SK-N-SH treated with all-trans-retinoic acid at 6 μM for 48 hours (cell line): ENCODE results near the gene TRIM68.

ENCODE experiments used
- ATAC-seq: fragments of 200-7000 bp; cut with Tn5 transposase; 3 replicates; pipeline ENCODE4 v1.9.1; 2020; ENCODE audit warnings: mild to moderate bottlenecking, moderate library complexity
- ARNTL ChIP-seq: fragments of 450-650 bp; formaldehyde crosslinking; IDR thresholded peaks from 2 replicates; pipeline ENCODE4 v1.5.0; 2020; ENCODE audit warnings: low read depth, mild to moderate bottlenecking, moderate library complexity, borderline replicate concordance
- BACH2 ChIP-seq: fragments of 250-450 bp; sonication (Bioruptor Pico); IDR thresholded peaks from 2 replicates; pipeline ENCODE4 v1.9.0; 2021; ENCODE audit warnings: mild to moderate bottlenecking, borderline replicate concordance
- CREB5 ChIP-seq: fragments of 250-450 bp; sonication (Bioruptor Pico); IDR thresholded peaks from 2 replicates; pipeline ENCODE4 v1.5.1; 2020; ENCODE audit warnings: low read depth, mild to moderate bottlenecking, moderate library complexity
- CSDC2 ChIP-seq: fragments of 250-450 bp; sonication (Bioruptor Pico); IDR thresholded peaks from 2 replicates; pipeline ENCODE4 v1.5.0; 2020; ENCODE audit warnings: mild to moderate bottlenecking, moderate library complexity
- CSRNP3 ChIP-seq: fragments of 250-450 bp; sonication (Bioruptor Pico); IDR thresholded peaks from 2 replicates; pipeline ENCODE4 v1.5.1; 2021; ENCODE audit warnings: mild to moderate bottlenecking, moderate library complexity
- GLIS3 ChIP-seq: fragments of 250-450 bp; sonication (Bioruptor Pico); IDR thresholded peaks from 2 replicates; pipeline ENCODE4 v1.5.0; 2020; ENCODE audit warnings: mild to moderate bottlenecking, moderate library complexity
- ISL1 ChIP-seq: fragments of 250-450 bp; sonication (Bioruptor Pico); IDR thresholded peaks from 2 replicates; pipeline ENCODE4 v2.1.2; 2022; ENCODE audit warnings: mild to moderate bottlenecking, moderate library complexity
- OSR1 ChIP-seq: fragments of 250-450 bp; sonication (Bioruptor Pico); IDR thresholded peaks from 2 replicates; pipeline ENCODE4 v1.8.0; 2022; ENCODE audit warnings: moderate library complexity, mild to moderate bottlenecking, inconsistent platforms
- PATZ1 ChIP-seq: fragments of 250-450 bp; sonication (Bioruptor Pico); IDR thresholded peaks from 2 replicates; pipeline ENCODE4 v1.8.0; 2020; ENCODE audit warnings: mild to moderate bottlenecking, moderate library complexity, borderline replicate concordance
- POU6F1 ChIP-seq: fragments of 250-450 bp; sonication (Bioruptor Pico); IDR thresholded peaks from 2 replicates; pipeline ENCODE4 v1.8.0; 2021; ENCODE audit warnings: low read depth, mild to moderate bottlenecking, moderate library complexity, borderline replicate concordance
- PPARA ChIP-seq: fragments of 250-450 bp; sonication (Bioruptor Pico); IDR thresholded peaks from 2 replicates; pipeline ENCODE4 v1.5.0; 2020; ENCODE audit warnings: mild to moderate bottlenecking, borderline replicate concordance
- RARB ChIP-seq: fragments of 250-450 bp; sonication (Bioruptor Pico); IDR thresholded peaks from 2 replicates; pipeline ENCODE4 v1.8.0; 2021; ENCODE audit warnings: mild to moderate bottlenecking, moderate library complexity
- SNAI2 ChIP-seq: fragments of 250-450 bp; sonication (Bioruptor Pico); IDR thresholded peaks from 2 replicates; pipeline ENCODE4 v1.5.0; 2020; ENCODE audit warnings: mild to moderate bottlenecking, moderate library complexity
- TCF4 ChIP-seq: fragments of 250-450 bp; sonication (Bioruptor Pico); IDR thresholded peaks from 2 replicates; pipeline ENCODE4 v1.8.0; 2021; ENCODE audit warnings: mild to moderate bottlenecking, moderate library complexity, borderline replicate concordance
- TOX ChIP-seq: fragments of 250-450 bp; sonication (Bioruptor Pico); IDR thresholded peaks from 2 replicates; pipeline ENCODE4 v1.8.0; 2021; ENCODE audit warnings: mild to moderate bottlenecking, moderate library complexity, borderline replicate concordance
- TSHZ2 ChIP-seq: fragments of 250-450 bp; sonication (Bioruptor Pico); IDR thresholded peaks from 2 replicates; pipeline ENCODE4 v1.5.0; 2020; ENCODE audit warnings: mild to moderate bottlenecking, moderate library complexity
- ZC3H10 ChIP-seq: fragments of 250-450 bp; sonication (Bioruptor Pico); IDR thresholded peaks from 2 replicates; pipeline ENCODE4 v1.5.1; 2021; ENCODE audit warnings: mild to moderate bottlenecking, moderate library complexity
- ZFP3 ChIP-seq: fragments of 250-450 bp; sonication (Bioruptor Pico); IDR thresholded peaks from 2 replicates; pipeline ENCODE4 v1.5.0; 2020; ENCODE audit warnings: mild to moderate bottlenecking, moderate library complexity
- ZFP30 ChIP-seq: fragments of 450-650 bp; formaldehyde crosslinking; IDR thresholded peaks from 2 replicates; pipeline ENCODE4 v1.5.0; 2022; ENCODE audit warnings: mild to moderate bottlenecking, moderate library complexity
- ZNF565 ChIP-seq: fragments of 450-650 bp; formaldehyde crosslinking; conservative IDR thresholded peaks from 2 replicates; pipeline ENCODE4 v1.5.0; 2020; ENCODE audit warnings: low read depth, mild to moderate bottlenecking, moderate library complexity
- ZNF70 ChIP-seq: fragments of 450-650 bp; formaldehyde crosslinking; IDR thresholded peaks from 2 replicates; pipeline ENCODE4 v1.5.0; 2020; ENCODE audit warnings: mild to moderate bottlenecking, moderate library complexity
- ZNF8 ChIP-seq: fragments of 450-650 bp; formaldehyde crosslinking; IDR thresholded peaks from 2 replicates; pipeline ENCODE4 v1.5.0; 2020; ENCODE audit warnings: mild to moderate bottlenecking, moderate library complexity

TRIM68 gene

GRCh38 chr11:4581443-4581842 is 26.6 kb downstream of the TRIM68 start, which contains the start of gene OR52I2:
OR52I2 (plus strand) TSS chr11:4581743.
- ATAC-seq, result no peak
- no peak for TF ChIP-seq CSDC2 (CRISPR knock-in tag)
- TF ChIP-seq ZNF8 (CRISPR knock-in tag), result no peak
- TF ChIP-seq TSHZ2, result no peak

- TF ChIP-seq TCF4 (CRISPR knock-in tag), result no peak
- no peak for TF ChIP-seq TSHZ2
- no peak for TF ChIP-seq ZFP30 (CRISPR knock-in tag)
- no peak for TF ChIP-seq OSR1
- no peak for TF ChIP-seq ISL1 (CRISPR knock-in tag)
- no peak for TF ChIP-seq CSRNP3 (CRISPR knock-in tag)
- TF ChIP-seq ARNTL (CRISPR knock-in tag), result no peak
- TF ChIP-seq ZNF70 (CRISPR knock-in tag), result no peak
- TF ChIP-seq ZNF565 (CRISPR knock-in tag), result no peak
- no peak for TF ChIP-seq ZFP3 (CRISPR knock-in tag)
- TF ChIP-seq ZNF8 (CRISPR knock-in tag), result no peak
- TF ChIP-seq TOX, result no peak
- TF ChIP-seq RARB, result no peak
- TF ChIP-seq SNAI2 (CRISPR knock-in tag), result no peak
- no peak for ATAC-seq
Observed at GRCh38 chr11:4580124-4580523, 27.9 kb downstream of the TRIM68 start.

GRCh38 chr11:4578624-4579023 is 29.4 kb downstream of the TRIM68 start:
- TF ChIP-seq OSR1, result no peak
- no peak for TF ChIP-seq ZFP3 (CRISPR knock-in tag)
- TF ChIP-seq ARNTL (CRISPR knock-in tag), result no peak
- no peak for TF ChIP-seq GLIS3
- TF ChIP-seq CREB5 (CRISPR knock-in tag), result no peak
- TF ChIP-seq SNAI2 (CRISPR knock-in tag), result no peak
- no peak for TF ChIP-seq ISL1 (CRISPR knock-in tag)
- no peak for TF ChIP-seq TOX
- TF ChIP-seq ZC3H10 (CRISPR knock-in tag), result no peak
- TF ChIP-seq CSDC2 (CRISPR knock-in tag), result no peak
- TF ChIP-seq ZNF70 (CRISPR knock-in tag), result no peak
- TF ChIP-seq BACH2, result no peak
- TF ChIP-seq PPARA (CRISPR knock-in tag), result no peak
- TF ChIP-seq POU6F1 (CRISPR knock-in tag), result no peak
- TF ChIP-seq ZNF8 (CRISPR knock-in tag), result no peak
- TF ChIP-seq ZNF565 (CRISPR knock-in tag), result no peak
- no peak for TF ChIP-seq PATZ1 (CRISPR knock-in tag)
- ATAC-seq, result no peak
